Measurements from ENCODE around the gene TRIM24. TPM values are rescaled to one million over a fixed set of nuclear protein-coding genes. Genes with fewer than 3 reads are reported as not detected.

Gene TRIM24
- total RNA-seq, 2 donors from 2014 or later, result 14.5 to 19.1 TPM

DNA sequence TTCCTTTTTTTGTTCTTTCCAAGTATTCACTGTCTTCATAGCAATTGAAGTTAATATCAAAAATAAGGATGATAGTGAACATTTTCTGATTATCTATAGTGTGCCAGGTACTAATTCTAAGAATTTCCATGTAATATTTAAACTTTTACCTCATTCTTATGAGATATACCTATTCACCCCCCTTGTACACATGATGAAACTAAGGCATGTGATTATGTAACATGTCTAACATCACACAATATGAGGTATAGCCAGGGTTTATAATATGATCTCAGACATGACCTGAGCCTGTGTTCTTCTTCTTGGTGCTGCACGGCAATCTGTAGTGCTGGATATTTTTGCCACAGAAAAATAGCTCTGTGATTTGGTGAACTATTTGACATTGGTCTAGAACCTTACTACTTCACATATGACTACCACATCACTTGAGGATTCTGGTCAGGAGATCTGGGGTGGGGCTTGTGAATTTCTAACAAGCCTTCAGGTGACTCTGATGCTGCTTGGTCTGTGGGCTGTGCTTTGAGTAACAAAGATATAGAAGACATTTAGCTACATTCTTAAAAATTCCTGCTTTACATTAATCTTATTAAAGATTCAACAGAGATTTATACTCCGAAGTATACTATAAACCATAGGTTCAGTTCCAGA lies 79.1 kb downstream of the TRIM24 start:
- H3K27me3 ChIP-seq, result no peaks in the 10 kb centered on the region

GRCh38 chr7:138542183-138542582 lies 82.1 kb downstream of the TRIM24 start:
- no peaks in the 10 kb centered on the region for H3K9me3 ChIP-seq
- intact Hi-C loops (cut with DNase I), result no loop called here
- H3K36me3 ChIP-seq, result peaks cover 7% of the 10 kb centered on the region
- H3K27ac ChIP-seq, result no peak overlapping the region
- H3K27me3 ChIP-seq, result no peaks in the 10 kb centered on the region
- no peaks in the 10 kb centered on the region for H3K4me1 ChIP-seq
- TF ChIP-seq, protein P1, sequence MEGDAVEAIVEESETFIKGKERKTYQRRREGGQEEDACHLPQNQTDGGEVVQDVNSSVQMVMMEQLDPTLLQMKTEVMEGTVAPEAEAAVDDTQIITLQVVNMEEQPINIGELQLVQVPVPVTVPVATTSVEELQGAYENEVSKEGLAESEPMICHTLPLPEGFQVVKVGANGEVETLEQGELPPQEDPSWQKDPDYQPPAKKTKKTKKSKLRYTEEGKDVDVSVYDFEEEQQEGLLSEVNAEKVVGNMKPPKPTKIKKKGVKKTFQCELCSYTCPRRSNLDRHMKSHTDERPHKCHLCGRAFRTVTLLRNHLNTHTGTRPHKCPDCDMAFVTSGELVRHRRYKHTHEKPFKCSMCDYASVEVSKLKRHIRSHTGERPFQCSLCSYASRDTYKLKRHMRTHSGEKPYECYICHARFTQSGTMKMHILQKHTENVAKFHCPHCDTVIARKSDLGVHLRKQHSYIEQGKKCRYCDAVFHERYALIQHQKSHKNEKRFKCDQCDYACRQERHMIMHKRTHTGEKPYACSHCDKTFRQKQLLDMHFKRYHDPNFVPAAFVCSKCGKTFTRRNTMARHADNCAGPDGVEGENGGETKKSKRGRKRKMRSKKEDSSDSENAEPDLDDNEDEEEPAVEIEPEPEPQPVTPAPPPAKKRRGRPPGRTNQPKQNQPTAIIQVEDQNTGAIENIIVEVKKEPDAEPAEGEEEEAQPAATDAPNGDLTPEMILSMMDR (IDR thresholded peaks at IDR 0.05), result no peak
- DNase-seq, result no peak
- no peak overlapping the region for H3K4me3 ChIP-seq
- no peak overlapping the region for H3K9ac ChIP-seq (ENCODE audit: low read depth in 2 of 2, low read length in 2 of 2)

More for the DNA sequence above, 79.1 kb downstream of the TRIM24 start:
- Histone ChIP-seq H3K27ac (no peak overlapping the region), H3K9me3 (no peaks in the 10 kb centered on the region), H3K36me3 (peaks cover 7% of the 10 kb centered on the region), H3K4me3 (no peak overlapping the region), H3K4me1 (no peaks in the 10 kb centered on the region), H3K9ac (ENCODE audit: low read depth in 2 of 2, low read length in 2 of 2) (no peak overlapping the region)
- no peak for DNase-seq
- intact Hi-C loops (cut with DNase I), result no loop called here
- TF ChIP-seq, protein P1 (IDR thresholded peaks at IDR 0.05), result no peak

GRCh38 chr7:138543739-138544138 lies 83.7 kb downstream of the TRIM24 start:
- DNase-seq, result no peak
- no peak overlapping the region for H3K4me3 ChIP-seq
- H3K9me3 ChIP-seq, result no peaks in the 10 kb centered on the region
- intact Hi-C loops (cut with DNase I), result no loop called here
- no peaks in the 10 kb centered on the region for H3K27me3 ChIP-seq
- no peaks in the 10 kb centered on the region for H3K4me1 ChIP-seq
- H3K27ac ChIP-seq, result no peak overlapping the region
- TF ChIP-seq, protein P1 (IDR thresholded peaks at IDR 0.05), result no peak
- H3K36me3 ChIP-seq, result peaks cover 7% of the 10 kb centered on the region
- no peak overlapping the region for H3K9ac ChIP-seq (ENCODE audit: low read depth in 2 of 2, low read length in 2 of 2)

- intact Hi-C loops (cut with DNase I), result no loop called here
- Histone ChIP-seq H3K27ac (no peak overlapping the region), H3K36me3 (peaks cover 7% of the 10 kb centered on the region), H3K4me3 (no peak overlapping the region), H3K9ac (ENCODE audit: low read depth in 2 of 2, low read length in 2 of 2) (no peak overlapping the region), H3K27me3 (no peaks in the 10 kb centered on the region), H3K4me1 (no peaks in the 10 kb centered on the region), H3K9me3 (no peaks in the 10 kb centered on the region)
- TF ChIP-seq, protein P1 (IDR thresholded peaks at IDR 0.05), result no peak
- no peak for DNase-seq
Observed at GRCh38 chr7:138545123-138545522, 85.1 kb downstream of the TRIM24 start.

GRCh38 chr7:138546064-138546619 lies 86.1 kb downstream of the TRIM24 start:
- no peaks in the 10 kb centered on the region for H3K9me3 ChIP-seq
- H3K4me3 ChIP-seq, result no peak overlapping the region
- DNase-seq, result no peak
- no peaks in the 10 kb centered on the region for H3K4me1 ChIP-seq
- TF ChIP-seq, protein P1 (IDR thresholded peaks at IDR 0.05), result no peak
- H3K27me3 ChIP-seq, result no peaks in the 10 kb centered on the region
- no peaks in the 10 kb centered on the region for H3K36me3 ChIP-seq
- no peak overlapping the region for H3K9ac ChIP-seq (ENCODE audit: low read depth in 2 of 2, low read length in 2 of 2)
- intact Hi-C loops (cut with DNase I), result no loop called here
- H3K27ac ChIP-seq, result no peak overlapping the region

Measured in colonic mucosa (tissue), 4 donors.